Measurements from ENCODE around the gene TRABD2B.

GRCh38 chr1:47999097-47999496 is 1.9 kb upstream of the TRABD2B start:
- TF ChIP-seq CTCF (IDR thresholded peaks at IDR 0.05) (no peak), POLR2A (IDR thresholded peaks at IDR 0.05) (no peak)

Measured in lower leg skin (tissue), 3 donors.